Measurements from ENCODE around the gene ANO1.

GRCh38 chr11:70055444-70055843 is 22.7 kb upstream of the ANO1 start:
- TF ChIP-seq, protein P1, sequence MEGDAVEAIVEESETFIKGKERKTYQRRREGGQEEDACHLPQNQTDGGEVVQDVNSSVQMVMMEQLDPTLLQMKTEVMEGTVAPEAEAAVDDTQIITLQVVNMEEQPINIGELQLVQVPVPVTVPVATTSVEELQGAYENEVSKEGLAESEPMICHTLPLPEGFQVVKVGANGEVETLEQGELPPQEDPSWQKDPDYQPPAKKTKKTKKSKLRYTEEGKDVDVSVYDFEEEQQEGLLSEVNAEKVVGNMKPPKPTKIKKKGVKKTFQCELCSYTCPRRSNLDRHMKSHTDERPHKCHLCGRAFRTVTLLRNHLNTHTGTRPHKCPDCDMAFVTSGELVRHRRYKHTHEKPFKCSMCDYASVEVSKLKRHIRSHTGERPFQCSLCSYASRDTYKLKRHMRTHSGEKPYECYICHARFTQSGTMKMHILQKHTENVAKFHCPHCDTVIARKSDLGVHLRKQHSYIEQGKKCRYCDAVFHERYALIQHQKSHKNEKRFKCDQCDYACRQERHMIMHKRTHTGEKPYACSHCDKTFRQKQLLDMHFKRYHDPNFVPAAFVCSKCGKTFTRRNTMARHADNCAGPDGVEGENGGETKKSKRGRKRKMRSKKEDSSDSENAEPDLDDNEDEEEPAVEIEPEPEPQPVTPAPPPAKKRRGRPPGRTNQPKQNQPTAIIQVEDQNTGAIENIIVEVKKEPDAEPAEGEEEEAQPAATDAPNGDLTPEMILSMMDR (IDR thresholded peaks at IDR 0.05; ENCODE audit: insufficient read depth, low read length, poor library complexity, severe bottlenecking), result no peak
- TF ChIP-seq EZH2phosphoT487 (conservative IDR thresholded peaks at IDR 0.05; ENCODE audit: low read length), result no peak

Measured in SU-DHL-6 (cell line).